Measurements from ENCODE around the gene ZNF622. TPM values are rescaled to one million over a fixed set of nuclear protein-coding genes. Genes with fewer than 3 reads are reported as not detected.

Gene ZNF622
- total RNA-seq, 1 donor from 2014 or later = 47.2 TPM

- no peak for DNase-seq (ENCODE audit: low read depth)
These were observed 34.1 kb downstream of the ZNF622 start for GRCh38 chr5:16431490-16431889.

GRCh38 chr5:16430349-16431089 lies 35.1 kb downstream of the ZNF622 start:
- DNase-seq (ENCODE audit: low read depth) = no peak
- no peak for TF ChIP-seq CTCF (conservative IDR thresholded peaks at IDR 0.05; ENCODE audit: low read depth, low read length)
- no peak overlapping the region for H3K4me3 ChIP-seq (ENCODE audit: low read depth, low read length)

More at GRCh38 chr5:16431490-16431889, 34.1 kb downstream of the ZNF622 start:
- no peak for TF ChIP-seq CTCF (conservative IDR thresholded peaks at IDR 0.05; ENCODE audit: low read depth, low read length)
- H3K4me3 ChIP-seq (ENCODE audit: low read depth, low read length) = no peak overlapping the region

GRCh38 chr5:16428359-16428758 lies 37.2 kb downstream of the ZNF622 start:
- H3K4me3 ChIP-seq (ENCODE audit: low read depth, low read length) = no peak overlapping the region
- TF ChIP-seq CTCF (conservative IDR thresholded peaks at IDR 0.05; ENCODE audit: low read depth, low read length) = no peak
- DNase-seq (ENCODE audit: low read depth) = no peak

GRCh38 chr5:16427587-16427986 lies 38.0 kb downstream of the ZNF622 start:
- no peak for DNase-seq (ENCODE audit: low read depth)
- no peak for TF ChIP-seq CTCF (conservative IDR thresholded peaks at IDR 0.05; ENCODE audit: low read depth, low read length)
- no peak overlapping the region for H3K4me3 ChIP-seq (ENCODE audit: low read depth, low read length)

- no peak for DNase-seq (ENCODE audit: low read depth)
- no peak for TF ChIP-seq CTCF (conservative IDR thresholded peaks at IDR 0.05; ENCODE audit: low read depth, low read length)
- H3K4me3 ChIP-seq (ENCODE audit: low read depth, low read length) = no peak overlapping the region
These were observed 47.1 kb downstream of the ZNF622 start for GRCh38 chr5:16418471-16418922.

GRCh38 chr5:16417398-16418074 lies 48.1 kb downstream of the ZNF622 start:
- DNase-seq (ENCODE audit: low read depth) = no peak
- TF ChIP-seq CTCF (conservative IDR thresholded peaks at IDR 0.05; ENCODE audit: low read depth, low read length) = no peak
- no peak overlapping the region for H3K4me3 ChIP-seq (ENCODE audit: low read depth, low read length)
